Neural progenitor cell (in vitro differentiated cells): ENCODE results near the gene MED13L. TPM values are rescaled to one million over a fixed set of nuclear protein-coding genes. Genes with fewer than 3 reads are reported as not detected.

Experiments used
- DNase-seq: peaks from one replicate; pipeline ENCODE4 v3.0.0-alpha.2; 2016; ENCODE audit warnings: low spot score
- H2AFZ ChIP-seq: fragments of 200-600 bp; sonication (generic); replicated peaks from 2 replicates; pipeline ENCODE4 v1.6.1; 2016; ENCODE audit warnings: antibody characterized with exemption
- H3F3A ChIP-seq: fragments of 200-600 bp; sonication (generic); 2 replicates; pipeline ENCODE4 v1.6.1; 2016; ENCODE audit warnings: antibody characterized with exemption, low read depth
- H3K27ac ChIP-seq: fragments of 200-600 bp; sonication (generic); 2 replicates; pipeline ENCODE4 v1.5.1; 2016; ENCODE audit warnings: mild to moderate bottlenecking
- H3K27me3 ChIP-seq: fragments of 200-600 bp; sonication (generic); 2 replicates; pipeline ENCODE4 v1.6.1; 2016; ENCODE audit warnings: mild to moderate bottlenecking, moderate library complexity
- H3K36me3 ChIP-seq: fragments of 200-600 bp; sonication (generic); 2 replicates; pipeline ENCODE4 v1.5.1; 2016
- H3K4me1 ChIP-seq: fragments of 200-600 bp; sonication (generic); 2 replicates; pipeline ENCODE4 v1.6.1; 2016; ENCODE audit warnings: mixed run types
- H3K4me2 ChIP-seq: fragments of 200-600 bp; sonication (generic); 2 replicates; pipeline ENCODE4 v1.6.1; 2016
- H3K4me3 ChIP-seq: fragments of 200-600 bp; sonication (generic); 2 replicates; pipeline ENCODE4 v1.5.1; 2016
- H3K79me2 ChIP-seq: fragments of 200-600 bp; sonication (generic); 2 replicates; pipeline ENCODE4 v1.6.1; 2016; ENCODE audit warnings: low read depth
- H3K9ac ChIP-seq: fragments of 200-600 bp; sonication (generic); 2 replicates; pipeline ENCODE4 v1.6.1; 2016
- H3K9me3 ChIP-seq: fragments of 200-600 bp; sonication (generic); 2 replicates; pipeline ENCODE4 v1.5.1; 2016; ENCODE audit warnings: low read depth
- H4K20me1 ChIP-seq: fragments of 200-600 bp; sonication (generic); 2 replicates; pipeline ENCODE4 v1.6.1; 2016; ENCODE audit warnings: low read depth
- H3K27ac Mint-ChIP-seq: 3 replicates; pipeline ENCODE4 v1.8.0; 2021; ENCODE audit warnings: mixed read lengths
- H3K27me3 Mint-ChIP-seq: 2 replicates; pipeline ENCODE4 v1.8.0; 2022; ENCODE audit warnings: low read depth, mild to moderate bottlenecking, inconsistent platforms, moderate library complexity, mixed read lengths; ENCODE audit not compliant: insufficient read depth
- H3K36me3 Mint-ChIP-seq: 3 replicates; pipeline ENCODE4 v1.8.0; 2021; ENCODE audit warnings: mixed read lengths
- H3K4me1 Mint-ChIP-seq: 3 replicates; pipeline ENCODE4 v1.8.0; 2021; ENCODE audit warnings: mixed read lengths
- H3K4me3 Mint-ChIP-seq: 3 replicates; pipeline ENCODE4 v1.8.0; 2021; ENCODE audit warnings: mild to moderate bottlenecking, moderate library complexity, mixed read lengths
- H3K9me3 Mint-ChIP-seq: 3 replicates; pipeline ENCODE4 v1.8.0; 2020; ENCODE audit warnings: mixed read lengths
- EZH2 ChIP-seq: fragments of 200-600 bp; sonication (generic); IDR thresholded peaks from 2 replicates; pipeline ENCODE4 v1.6.1; 2017; ENCODE audit warnings: antibody characterized with exemption, mild to moderate bottlenecking, moderate library complexity
- EZH2phosphoT487 ChIP-seq: fragments of 200-600 bp; sonication (generic); IDR thresholded peaks from 2 replicates; pipeline ENCODE4 v1.6.1; 2017; ENCODE audit warnings: antibody characterized with exemption
- total RNA-seq: library from RNA; depleted of rRNA; stranded (reverse); fragments of >200 nt; gene quantifications from 2 replicates; pipeline ENCODE4 v1.2.3, GENCODE V29; 2015; ENCODE audit warnings: low replicate concordance
- TF ChIP-seq, protein P1 (sequence below): fragments of 200-600 bp; sonication (generic); IDR thresholded peaks from 2 replicates; pipeline ENCODE4 v1.5.1; 2017; ENCODE audit warnings: antibody characterized with exemption, mild to moderate bottlenecking

The MED13L gene
- total RNA-seq, 1 donor from 2014 or later = 149 TPM

DNA sequence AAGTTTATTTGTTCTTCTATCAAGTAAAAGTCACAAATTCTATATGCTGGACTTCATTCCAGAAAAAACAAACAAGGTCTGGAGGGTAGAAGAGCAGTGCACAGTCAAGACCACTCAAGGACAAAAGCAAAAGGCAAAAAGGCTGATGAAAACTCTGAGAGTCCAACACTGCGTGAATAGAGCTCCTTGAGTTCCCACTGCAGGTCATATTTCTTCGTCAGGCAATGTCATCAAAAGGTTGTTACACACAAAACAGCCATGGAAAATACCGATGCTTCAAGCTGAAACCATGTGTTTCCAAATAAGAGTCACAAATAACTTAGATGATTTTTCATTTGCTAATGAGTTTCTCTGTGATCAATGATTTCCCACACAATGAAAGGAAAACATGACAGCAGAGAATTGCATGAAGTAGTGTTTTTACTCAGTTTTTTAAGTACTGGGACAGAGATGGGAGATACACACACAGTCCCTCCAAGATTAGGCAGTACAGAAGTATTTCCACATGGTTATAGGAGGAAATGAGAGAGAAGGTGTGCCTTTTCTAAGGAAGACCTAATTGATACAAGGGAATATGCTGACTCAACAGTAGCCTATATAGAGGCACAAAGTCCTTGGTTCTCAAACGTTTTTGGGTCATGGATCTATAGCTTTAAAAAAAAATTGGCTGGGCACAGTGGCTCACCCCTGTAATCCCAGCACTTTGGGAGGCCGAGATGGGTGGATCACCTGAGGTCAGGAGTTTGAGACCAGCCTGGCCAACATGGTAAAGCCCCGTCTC is 177.7 kb downstream of the MED13L start:
- Mint-ChIP-seq H3K9me3 (no peaks in the 10 kb centered on the region), H3K4me1 (peaks cover 7% of the 10 kb centered on the region), H3K4me3 (no peak overlapping the region), H3K36me3 (peaks cover 4% of the 10 kb centered on the region), H3K27me3 (peaks cover 3% of the 10 kb centered on the region), H3K27ac (no peak overlapping the region)
- Histone ChIP-seq H3K4me2 (no peak overlapping the region), H4K20me1 (peaks cover 15% of the 10 kb centered on the region), H3K4me1 (no peaks in the 10 kb centered on the region), H2AFZ (no peak overlapping the region), H3F3A (peaks cover 3% of the 10 kb centered on the region), H3K79me2 (peaks cover 87% of the 10 kb centered on the region), H3K4me3 (no peak overlapping the region), H3K27ac (no peak overlapping the region), H3K9me3 (no peaks in the 10 kb centered on the region), H3K27me3 (no peaks in the 10 kb centered on the region), H3K36me3 (no peaks in the 10 kb centered on the region), H3K9ac (no peak overlapping the region)
- no peak for DNase-seq
- no peak for TF ChIP-seq EZH2
- no peak for TF ChIP-seq EZH2phosphoT487
- TF ChIP-seq, protein P1, sequence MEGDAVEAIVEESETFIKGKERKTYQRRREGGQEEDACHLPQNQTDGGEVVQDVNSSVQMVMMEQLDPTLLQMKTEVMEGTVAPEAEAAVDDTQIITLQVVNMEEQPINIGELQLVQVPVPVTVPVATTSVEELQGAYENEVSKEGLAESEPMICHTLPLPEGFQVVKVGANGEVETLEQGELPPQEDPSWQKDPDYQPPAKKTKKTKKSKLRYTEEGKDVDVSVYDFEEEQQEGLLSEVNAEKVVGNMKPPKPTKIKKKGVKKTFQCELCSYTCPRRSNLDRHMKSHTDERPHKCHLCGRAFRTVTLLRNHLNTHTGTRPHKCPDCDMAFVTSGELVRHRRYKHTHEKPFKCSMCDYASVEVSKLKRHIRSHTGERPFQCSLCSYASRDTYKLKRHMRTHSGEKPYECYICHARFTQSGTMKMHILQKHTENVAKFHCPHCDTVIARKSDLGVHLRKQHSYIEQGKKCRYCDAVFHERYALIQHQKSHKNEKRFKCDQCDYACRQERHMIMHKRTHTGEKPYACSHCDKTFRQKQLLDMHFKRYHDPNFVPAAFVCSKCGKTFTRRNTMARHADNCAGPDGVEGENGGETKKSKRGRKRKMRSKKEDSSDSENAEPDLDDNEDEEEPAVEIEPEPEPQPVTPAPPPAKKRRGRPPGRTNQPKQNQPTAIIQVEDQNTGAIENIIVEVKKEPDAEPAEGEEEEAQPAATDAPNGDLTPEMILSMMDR = no peak

DNA sequence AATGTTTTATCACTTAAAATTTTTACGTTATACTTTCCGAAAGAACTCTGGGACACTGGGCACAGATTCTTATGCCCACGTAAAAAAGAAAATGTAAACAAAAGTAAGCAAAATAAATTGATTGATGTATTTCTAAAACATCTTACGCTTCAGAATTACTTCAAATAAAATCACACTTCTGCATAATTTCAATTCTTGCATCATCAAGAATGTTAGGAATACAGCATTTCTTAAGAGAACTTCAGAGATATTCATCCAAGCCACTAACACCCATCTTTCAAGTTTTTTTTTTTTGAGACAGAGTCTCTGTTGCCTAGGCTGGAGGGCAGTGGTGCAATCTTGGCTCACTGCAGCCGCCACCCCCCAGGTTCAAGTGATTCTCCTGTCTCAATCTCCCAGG is 180.6 kb downstream of the MED13L start:
- no peak overlapping the region for H3K4me3 Mint-ChIP-seq
- no peaks in the 10 kb centered on the region for H3K27me3 Mint-ChIP-seq
- Histone ChIP-seq H3K4me1 (no peaks in the 10 kb centered on the region), H3K27ac (no peak overlapping the region), H3K4me3 (no peak overlapping the region), H3K27me3 (no peaks in the 10 kb centered on the region), H3K36me3 (peaks cover 3% of the 10 kb centered on the region), H3K9me3 (no peaks in the 10 kb centered on the region), H3K79me2 (peaks cover 91% of the 10 kb centered on the region), H3K9ac (no peak overlapping the region), H3K4me2 (no peak overlapping the region), H2AFZ (no peak overlapping the region), H4K20me1 (peaks cover 27% of the 10 kb centered on the region), H3F3A (peaks cover 7% of the 10 kb centered on the region)
- peaks cover 4% of the 10 kb centered on the region for H3K36me3 Mint-ChIP-seq
- H3K9me3 Mint-ChIP-seq = no peaks in the 10 kb centered on the region
- no peak overlapping the region for H3K27ac Mint-ChIP-seq
- DNase-seq = no peak
- no peak for TF ChIP-seq EZH2phosphoT487
- TF ChIP-seq, protein P1 = no peak
- TF ChIP-seq EZH2 = no peak
- H3K4me1 Mint-ChIP-seq = peaks cover 17% of the 10 kb centered on the region

DNA sequence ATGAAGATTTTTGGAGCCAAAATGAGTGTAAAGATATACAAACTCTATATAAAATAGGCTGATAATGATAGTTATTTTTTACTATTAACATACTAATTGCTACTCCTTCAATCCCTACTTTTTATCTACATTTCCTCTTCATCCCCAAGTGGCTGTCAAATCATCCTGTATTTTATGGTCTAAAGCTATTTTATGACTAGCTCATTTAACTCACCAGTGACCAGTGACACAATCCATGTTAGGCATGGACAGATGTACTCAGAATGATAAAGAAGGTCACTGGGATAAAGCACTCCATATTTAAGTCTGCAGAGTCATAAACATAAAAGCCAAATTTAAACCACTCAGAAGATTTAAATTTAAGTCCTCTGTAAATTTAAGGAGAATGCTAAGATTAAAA is 183.0 kb downstream of the MED13L start:
- peaks cover 3% of the 10 kb centered on the region for H3K36me3 ChIP-seq
- DNase-seq = no peak
- Mint-ChIP-seq H3K36me3 (no peaks in the 10 kb centered on the region), H3K9me3 (no peaks in the 10 kb centered on the region), H3K4me1 (peaks cover 21% of the 10 kb centered on the region), H3K27ac (no peak overlapping the region), H3K27me3 (no peaks in the 10 kb centered on the region), H3K4me3 (no peak overlapping the region)
- no peak overlapping the region for H3K27ac ChIP-seq
- H3F3A ChIP-seq = peaks cover 12% of the 10 kb centered on the region
- no peak overlapping the region for H2AFZ ChIP-seq
- no peak overlapping the region for H3K4me2 ChIP-seq
- no peaks in the 10 kb centered on the region for H3K9me3 ChIP-seq
- no peaks in the 10 kb centered on the region for H3K27me3 ChIP-seq
- H4K20me1 ChIP-seq = peaks cover 31% of the 10 kb centered on the region
- no peak overlapping the region for H3K9ac ChIP-seq
- peaks cover 90% of the 10 kb centered on the region for H3K79me2 ChIP-seq
- no peaks in the 10 kb centered on the region for H3K4me1 ChIP-seq
- TF ChIP-seq EZH2 (no peak), EZH2phosphoT487 (no peak)
- TF ChIP-seq, protein P1 = no peak
- no peak overlapping the region for H3K4me3 ChIP-seq
